Suprapubic skin (tissue), 3 donors: ENCODE measurements around the gene CALN1.

Experiments
- CTCF ChIP-seq, 2 donors: fragments of 200-600 bp in 1 of 2; fragments of 450-650 bp in 1 of 2; sonication (generic) in 1 of 2; IDR thresholded peaks; one replicate each; pipeline ENCODE4 v1.5.1; 2016 to 2019; ENCODE audit warnings: antibody characterized with exemption in 2 of 2, mild to moderate bottlenecking in 1 of 2, moderate library complexity in 1 of 2
- POLR2A ChIP-seq, 2 donors: fragments of 450-650 bp; IDR thresholded peaks; one replicate each; pipeline ENCODE4 v1.6.1; 2017; ENCODE audit warnings: antibody characterized with exemption in 2 of 2, mild to moderate bottlenecking in 2 of 2, moderate library complexity in 2 of 2

- no peak for TF ChIP-seq CTCF (IDR thresholded peaks at IDR 0.05)
- TF ChIP-seq POLR2A (IDR thresholded peaks at IDR 0.05): no peak
These were observed 657.3 kb downstream of the CALN1 start for GRCh38 chr7:71754828-71755227.
